ENCODE data around the gene RAB1B.
A peak's percentile ranks its signal among the peaks of the same experiment; 100 is the strongest.

RAB1B gene

DNA sequence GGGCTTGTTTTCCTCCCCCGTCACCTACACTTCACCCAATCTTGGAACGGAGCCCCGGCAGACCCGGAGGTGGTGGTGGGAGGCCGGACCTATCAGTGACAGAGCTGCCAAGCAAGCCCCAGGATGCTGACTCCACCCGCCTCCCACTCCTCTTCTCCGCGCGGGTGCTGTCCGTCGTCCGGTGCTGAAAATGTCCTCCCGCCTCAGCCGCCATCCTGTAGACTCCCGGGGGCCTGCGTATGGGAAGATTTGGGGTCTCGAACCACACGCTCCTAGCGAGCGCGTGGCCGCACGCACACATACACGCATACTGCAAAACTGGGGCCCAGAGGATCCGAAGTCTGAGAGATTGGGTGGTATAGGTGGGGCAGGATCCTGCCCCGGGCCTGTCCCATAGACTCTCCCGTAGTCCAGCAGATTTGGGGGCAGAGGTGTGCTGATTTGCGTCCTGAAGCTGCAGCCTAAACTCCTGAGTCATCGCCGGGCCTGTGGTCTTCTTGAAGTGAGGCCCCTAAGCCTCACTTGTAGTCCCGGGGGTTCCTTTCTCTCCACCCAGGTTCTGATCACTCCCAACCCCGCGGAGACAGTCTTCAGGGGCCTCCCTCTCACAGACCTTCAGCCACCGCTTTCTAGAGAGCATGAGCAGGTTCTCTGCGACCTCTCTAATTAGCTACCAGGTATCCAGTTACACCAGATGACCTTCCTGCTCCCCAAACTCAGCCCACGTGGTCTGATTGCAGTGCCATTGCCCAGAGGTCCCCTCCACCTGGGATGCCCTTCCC is 21.3 kb downstream of the RAB1B start:
- Histone ChIP-seq H3K27ac (ENCODE audit: low read depth in 2 of 2, low read length in 2 of 2) (peak overlapping the region; percentile 92 to 93), H3K4me3 (ENCODE audit: low read length in 2 of 2) (peak overlapping the region; percentile 88 to 91), H3K27me3 (ENCODE audit: control insufficient read depth in 2 of 2, insufficient read depth in 2 of 2, low read length in 2 of 2) (peaks cover 17 to 22% of the 10 kb centered on the region in 2 donors), H3K36me3 (ENCODE audit: control insufficient read depth in 2 of 2, insufficient read depth in 2 of 2, low read length in 2 of 2) (peaks cover 5 to 6% of the 10 kb centered on the region in 2 donors), H3K4me1 (ENCODE audit: control insufficient read depth in 2 of 2, insufficient read depth in 2 of 2, low read length in 2 of 2) (peaks cover 18 to 21% of the 10 kb centered on the region in 2 donors), H3K9me3 (ENCODE audit: control insufficient read depth in 2 of 2, low read length in 2 of 2) (no peaks in the 10 kb centered on the region), H3K9ac (ENCODE audit: low read depth in 1 of 2, low read length in 2 of 2) (peak overlapping the region; percentile 84 to 85)

GRCh38 chr11:66290330-66290621 is 21.8 kb downstream of the RAB1B start:
- H3K9me3 ChIP-seq (ENCODE audit: control insufficient read depth in 2 of 2, low read length in 2 of 2): no peaks in the 10 kb centered on the region
- H3K36me3 ChIP-seq (ENCODE audit: control insufficient read depth in 2 of 2, insufficient read depth in 2 of 2, low read length in 2 of 2): peaks cover 2 to 5% of the 10 kb centered on the region in 2 donors
- peak overlapping the region in 1 of 2 donors; percentile 91 for H3K4me3 ChIP-seq (ENCODE audit: low read length in 2 of 2)
- no peak overlapping the region for H3K9ac ChIP-seq (ENCODE audit: low read depth in 1 of 2, low read length in 2 of 2)
- no peak overlapping the region for H3K27ac ChIP-seq (ENCODE audit: low read depth in 2 of 2, low read length in 2 of 2)
- H3K27me3 ChIP-seq (ENCODE audit: control insufficient read depth in 2 of 2, insufficient read depth in 2 of 2, low read length in 2 of 2): peaks cover 17 to 22% of the 10 kb centered on the region in 2 donors
- H3K4me1 ChIP-seq (ENCODE audit: control insufficient read depth in 2 of 2, insufficient read depth in 2 of 2, low read length in 2 of 2): peaks cover 18 to 21% of the 10 kb centered on the region in 2 donors

DNA sequence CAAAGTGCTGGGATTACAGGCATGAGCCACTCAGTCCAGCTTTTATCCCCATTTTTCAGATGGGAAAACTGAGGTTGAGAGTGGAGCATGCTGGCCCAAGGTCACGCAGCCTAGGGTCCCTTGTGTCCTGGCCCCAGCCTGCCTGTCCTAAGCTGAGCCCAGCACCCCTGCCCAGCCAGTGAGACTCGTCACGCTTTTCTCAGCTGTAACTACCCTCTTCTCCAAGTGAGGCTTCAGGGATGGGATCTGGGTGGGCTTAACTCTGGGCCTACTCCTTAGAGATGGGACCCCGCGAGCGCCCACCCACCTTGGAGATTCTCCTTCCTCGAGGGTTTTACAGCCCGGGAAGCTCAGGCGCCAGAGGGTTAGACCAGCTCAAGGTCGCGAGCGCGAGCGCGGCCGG is 22.9 kb downstream of the RAB1B start:
- Histone ChIP-seq H3K9me3 (ENCODE audit: control insufficient read depth in 2 of 2, low read length in 2 of 2) (no peaks in the 10 kb centered on the region), H3K27me3 (ENCODE audit: control insufficient read depth in 2 of 2, insufficient read depth in 2 of 2, low read length in 2 of 2) (peaks cover 17 to 22% of the 10 kb centered on the region in 2 donors), H3K4me3 (ENCODE audit: low read length in 2 of 2) (peak overlapping the region in 1 of 2 donors; percentile 39), H3K9ac (ENCODE audit: low read depth in 1 of 2, low read length in 2 of 2) (no peak overlapping the region), H3K36me3 (ENCODE audit: control insufficient read depth in 2 of 2, insufficient read depth in 2 of 2, low read length in 2 of 2) (peaks cover 0 to 2% of the 10 kb centered on the region in 2 donors), H3K4me1 (ENCODE audit: control insufficient read depth in 2 of 2, insufficient read depth in 2 of 2, low read length in 2 of 2) (peaks cover 18 to 21% of the 10 kb centered on the region in 2 donors), H3K27ac (ENCODE audit: low read depth in 2 of 2, low read length in 2 of 2) (no peak overlapping the region)

- H3K27me3 ChIP-seq (ENCODE audit: control insufficient read depth in 2 of 2, insufficient read depth in 2 of 2, low read length in 2 of 2): peaks cover 17 to 22% of the 10 kb centered on the region in 2 donors
- H3K4me1 ChIP-seq (ENCODE audit: control insufficient read depth in 2 of 2, insufficient read depth in 2 of 2, low read length in 2 of 2): peaks cover 18 to 21% of the 10 kb centered on the region in 2 donors
- H3K9me3 ChIP-seq (ENCODE audit: control insufficient read depth in 2 of 2, low read length in 2 of 2): no peaks in the 10 kb centered on the region
- no peak within 1 kb of the TSS for H3K27ac ChIP-seq (ENCODE audit: low read depth in 2 of 2, low read length in 2 of 2)
- H3K9ac ChIP-seq (ENCODE audit: low read depth in 1 of 2, low read length in 2 of 2): no peak within 1 kb of the TSS
- H3K36me3 ChIP-seq (ENCODE audit: control insufficient read depth in 2 of 2, insufficient read depth in 2 of 2, low read length in 2 of 2): no peaks in the 10 kb centered on the region
- H3K4me3 ChIP-seq (ENCODE audit: low read length in 2 of 2): peak within 1 kb of the TSS in 1 of 2 donors; percentile 39
These were observed 23.5 kb downstream of the RAB1B start, which contains the start of gene TMEM151A for GRCh38 chr11:66291706-66292542. TSS of gene TMEM151A (plus strand) at chr11:66291894. CDS start at chr11:66292014, 120 bp downstream.

DNA sequence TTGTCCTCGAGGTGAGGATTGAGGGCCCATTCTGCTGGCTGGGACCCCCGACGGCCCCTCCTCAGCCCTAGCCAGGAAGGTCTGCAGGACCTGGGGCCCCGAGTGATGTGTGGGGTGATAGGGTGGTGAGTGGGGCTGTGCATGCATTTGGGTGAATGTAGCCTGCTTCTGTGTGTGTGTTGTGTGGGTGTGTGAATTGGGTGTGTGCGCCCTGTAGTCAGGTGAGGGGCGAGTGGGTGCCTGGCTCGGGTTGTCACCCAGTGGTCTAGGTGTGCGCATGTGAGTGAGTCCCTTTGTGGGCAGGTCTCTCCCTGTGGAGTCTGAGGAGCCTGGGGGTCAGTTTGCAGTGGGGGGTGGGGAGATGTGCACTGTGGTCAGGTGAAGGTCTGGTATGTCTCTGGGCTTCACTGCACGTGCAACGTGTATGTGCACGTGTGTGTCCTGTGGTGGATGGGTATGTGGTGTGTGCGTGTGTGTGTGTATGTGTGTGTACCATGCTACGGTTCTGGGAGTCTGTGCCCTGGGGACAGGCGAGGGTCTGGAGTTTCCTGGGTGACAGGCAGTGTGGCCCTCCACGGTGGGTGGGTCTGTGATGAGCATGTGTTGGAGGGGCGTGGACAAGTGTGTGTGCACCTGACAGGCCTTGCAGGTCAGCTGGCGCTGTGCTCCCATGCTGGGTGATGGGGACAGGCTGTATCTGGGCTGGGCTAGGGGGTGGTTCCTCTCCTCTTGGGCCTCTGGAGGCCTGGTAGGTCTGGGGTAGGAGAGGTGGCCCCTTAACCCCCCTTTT is 24.3 kb downstream of the RAB1B start:
- H3K4me1 ChIP-seq (ENCODE audit: control insufficient read depth in 2 of 2, insufficient read depth in 2 of 2, low read length in 2 of 2): peaks cover 17 to 18% of the 10 kb centered on the region in 2 donors
- H3K9ac ChIP-seq (ENCODE audit: low read depth in 1 of 2, low read length in 2 of 2): no peak overlapping the region
- peaks cover 17 to 22% of the 10 kb centered on the region in 2 donors for H3K27me3 ChIP-seq (ENCODE audit: control insufficient read depth in 2 of 2, insufficient read depth in 2 of 2, low read length in 2 of 2)
- H3K4me3 ChIP-seq (ENCODE audit: low read length in 2 of 2): no peak overlapping the region
- H3K27ac ChIP-seq (ENCODE audit: low read depth in 2 of 2, low read length in 2 of 2): no peak overlapping the region
- no peaks in the 10 kb centered on the region for H3K36me3 ChIP-seq (ENCODE audit: control insufficient read depth in 2 of 2, insufficient read depth in 2 of 2, low read length in 2 of 2)
- no peaks in the 10 kb centered on the region for H3K9me3 ChIP-seq (ENCODE audit: control insufficient read depth in 2 of 2, low read length in 2 of 2)

- H3K27me3 ChIP-seq (ENCODE audit: control insufficient read depth in 2 of 2, insufficient read depth in 2 of 2, low read length in 2 of 2): peaks cover 17 to 22% of the 10 kb centered on the region in 2 donors
- no peak overlapping the region for H3K9ac ChIP-seq (ENCODE audit: low read depth in 1 of 2, low read length in 2 of 2)
- no peaks in the 10 kb centered on the region for H3K9me3 ChIP-seq (ENCODE audit: control insufficient read depth in 2 of 2, low read length in 2 of 2)
- no peaks in the 10 kb centered on the region for H3K36me3 ChIP-seq (ENCODE audit: control insufficient read depth in 2 of 2, insufficient read depth in 2 of 2, low read length in 2 of 2)
- H3K4me3 ChIP-seq (ENCODE audit: low read length in 2 of 2): no peak overlapping the region
- H3K4me1 ChIP-seq (ENCODE audit: control insufficient read depth in 2 of 2, insufficient read depth in 2 of 2, low read length in 2 of 2): peaks cover 11 to 12% of the 10 kb centered on the region in 2 donors
- no peak overlapping the region for H3K27ac ChIP-seq (ENCODE audit: low read depth in 2 of 2, low read length in 2 of 2)
These were observed 24.9 kb downstream of the RAB1B start for GRCh38 chr11:66293352-66293751.

GRCh38 chr11:66293777-66294625 is 25.6 kb downstream of the RAB1B start:
- Histone ChIP-seq H3K27me3 (ENCODE audit: control insufficient read depth in 2 of 2, insufficient read depth in 2 of 2, low read length in 2 of 2) (peaks cover 17 to 22% of the 10 kb centered on the region in 2 donors), H3K27ac (ENCODE audit: low read depth in 2 of 2, low read length in 2 of 2) (no peak overlapping the region), H3K9me3 (ENCODE audit: control insufficient read depth in 2 of 2, low read length in 2 of 2) (no peaks in the 10 kb centered on the region), H3K4me1 (ENCODE audit: control insufficient read depth in 2 of 2, insufficient read depth in 2 of 2, low read length in 2 of 2) (peaks cover 8 to 10% of the 10 kb centered on the region in 2 donors), H3K9ac (ENCODE audit: low read depth in 1 of 2, low read length in 2 of 2) (no peak overlapping the region), H3K4me3 (ENCODE audit: low read length in 2 of 2) (no peak overlapping the region), H3K36me3 (ENCODE audit: control insufficient read depth in 2 of 2, insufficient read depth in 2 of 2, low read length in 2 of 2) (no peaks in the 10 kb centered on the region)

DNA sequence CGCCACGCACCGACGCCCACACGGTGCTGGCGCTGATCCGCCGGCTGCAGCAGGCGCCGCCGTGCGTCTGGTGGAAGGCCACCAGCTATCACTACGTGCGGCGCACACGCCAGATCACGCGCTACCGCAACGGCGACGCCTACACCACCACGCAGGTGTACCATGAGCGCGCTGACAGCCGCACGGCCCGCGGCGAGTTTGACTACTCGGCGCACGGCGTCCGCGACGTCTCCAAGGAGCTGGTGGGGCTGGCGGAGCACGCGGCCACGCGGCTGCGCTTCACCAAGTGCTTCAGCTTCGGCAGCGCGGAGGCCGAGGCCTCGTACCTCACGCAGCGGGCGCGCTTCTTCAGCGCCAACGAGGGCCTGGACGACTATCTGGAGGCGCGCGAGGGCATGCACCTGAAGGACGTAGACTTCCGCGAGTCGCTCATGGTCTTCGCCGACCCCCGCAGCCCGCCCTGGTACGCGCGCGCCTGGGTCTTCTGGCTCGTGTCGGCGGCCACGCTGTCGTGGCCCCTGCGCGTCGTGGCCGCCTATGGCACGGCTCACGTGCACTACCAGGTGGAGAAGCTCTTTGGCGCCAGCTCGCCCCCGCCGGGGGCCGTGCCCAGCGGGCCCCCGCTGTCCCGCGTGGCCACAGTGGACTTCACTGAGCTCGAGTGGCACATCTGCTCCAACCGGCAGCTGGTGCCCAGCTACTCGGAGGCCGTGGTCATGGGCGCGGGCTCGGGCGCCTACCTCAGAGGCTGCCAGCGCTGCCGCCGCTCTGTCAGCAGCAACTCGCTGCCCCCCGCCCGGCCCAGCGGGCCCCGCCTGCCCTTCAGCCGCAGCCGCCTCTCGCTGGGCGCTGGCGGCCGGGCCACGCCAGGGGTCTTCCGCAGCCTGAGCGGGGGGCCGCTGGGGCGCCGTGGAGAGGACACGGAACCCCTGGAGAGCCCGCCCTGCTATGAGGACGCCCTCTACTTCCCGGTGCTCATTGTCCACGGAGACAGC is 26.5 kb downstream of the RAB1B start:
- no peak overlapping the region for H3K27ac ChIP-seq (ENCODE audit: low read depth in 2 of 2, low read length in 2 of 2)
- H3K36me3 ChIP-seq (ENCODE audit: control insufficient read depth in 2 of 2, insufficient read depth in 2 of 2, low read length in 2 of 2): no peaks in the 10 kb centered on the region
- H3K9ac ChIP-seq (ENCODE audit: low read depth in 1 of 2, low read length in 2 of 2): no peak overlapping the region
- H3K4me1 ChIP-seq (ENCODE audit: control insufficient read depth in 2 of 2, insufficient read depth in 2 of 2, low read length in 2 of 2): peaks cover 3 to 4% of the 10 kb centered on the region in 2 donors
- peaks cover 17 to 22% of the 10 kb centered on the region in 2 donors for H3K27me3 ChIP-seq (ENCODE audit: control insufficient read depth in 2 of 2, insufficient read depth in 2 of 2, low read length in 2 of 2)
- no peak overlapping the region for H3K4me3 ChIP-seq (ENCODE audit: low read length in 2 of 2)
- no peaks in the 10 kb centered on the region for H3K9me3 ChIP-seq (ENCODE audit: control insufficient read depth in 2 of 2, low read length in 2 of 2)
